ENCODE results near the gene DEF6. TPM values are rescaled to one million over a fixed set of nuclear protein-coding genes. Genes with fewer than 3 reads are reported as not detected.

The DEF6 gene
- total RNA-seq, 1 experiment from 2014 or later, result 37.3 TPM

- Histone ChIP-seq H2AFZ (ENCODE audit: low read length) (no peak overlapping the region), H3K9me3 (ENCODE audit: low read length) (no peaks in the 10 kb centered on the region), H3K4me2 (ENCODE audit: low read length) (no peak overlapping the region), H3K27me3 (ENCODE audit: low read length) (no peaks in the 10 kb centered on the region), H3K4me1 (ENCODE audit: insufficient read depth, low read length) (peaks cover 12% of the 10 kb centered on the region; the same call in 1 of the 2 replicates), H3K79me2 (ENCODE audit: low read length) (peaks cover 57% of the 10 kb centered on the region), H3K36me3 (ENCODE audit: low read depth, low read length) (peaks cover 22% of the 10 kb centered on the region), H3K9me2 (replicated peaks; ENCODE audit: low read length) (no peaks in the 10 kb centered on the region), H3K4me3 (ENCODE audit: low read length) (no peak overlapping the region), H3F3A (ENCODE audit: low read length, unreplicated experiment) (no peaks in the 10 kb centered on the region), H4K20me1 (ENCODE audit: low read length) (no peaks in the 10 kb centered on the region), H3K27ac (ENCODE audit: low read length) (peak overlapping the region; percentile 44), H3K9ac (ENCODE audit: low read length) (no peak overlapping the region)
- TF ChIP-seq EZH2phosphoT487 (IDR thresholded peaks at IDR 0.05; ENCODE audit: borderline replicate concordance, low read length) (no peak), EZH2 (IDR thresholded peaks at IDR 0.05; ENCODE audit: low read length, unreplicated experiment) (no peak), CTCF (conservative IDR thresholded peaks at IDR 0.05; ENCODE audit: low read depth, low read length) (no peak)
- ChIA-PET POLR2A (ENCODE audit: unreplicated experiment) (no interaction called here), CTCF (no interaction called here)
- no TSS peak for BruUV-seq (replicated peaks)
- intact Hi-C loops (cut with micrococcal nuclease), result no loop called here
- ATAC-seq (peak; percentile 31; the same call in 1 of the 2 replicates), DNase-seq (peak; percentile 35)
Observed at GRCh38 chr6:35360349-35361138, 62.9 kb downstream of the DEF6 start.

GRCh38 chr6:35362200-35362599 is 64.6 kb downstream of the DEF6 start:
- Histone ChIP-seq H3K9ac (ENCODE audit: low read length) (no peak overlapping the region), H3K27ac (ENCODE audit: low read length) (no peak overlapping the region), H3K9me2 (replicated peaks; ENCODE audit: low read length) (no peaks in the 10 kb centered on the region), H3K4me2 (ENCODE audit: low read length) (no peak overlapping the region), H3K36me3 (ENCODE audit: low read depth, low read length) (peaks cover 9% of the 10 kb centered on the region), H3F3A (ENCODE audit: low read length, unreplicated experiment) (no peaks in the 10 kb centered on the region), H2AFZ (ENCODE audit: low read length) (no peak overlapping the region), H3K9me3 (ENCODE audit: low read length) (no peaks in the 10 kb centered on the region), H3K4me1 (ENCODE audit: insufficient read depth, low read length) (peaks cover 15% of the 10 kb centered on the region; the same call in 1 of the 2 replicates), H3K4me3 (ENCODE audit: low read length) (no peak overlapping the region), H4K20me1 (ENCODE audit: low read length) (no peaks in the 10 kb centered on the region), H3K27me3 (ENCODE audit: low read length) (no peaks in the 10 kb centered on the region), H3K79me2 (ENCODE audit: low read length) (peaks cover 64% of the 10 kb centered on the region)
- CTCF ChIA-PET, result no interaction called here
- POLR2A ChIA-PET (ENCODE audit: unreplicated experiment), result no interaction called here
- intact Hi-C loops (cut with micrococcal nuclease), result no loop called here
- TF ChIP-seq EZH2 (IDR thresholded peaks at IDR 0.05; ENCODE audit: low read length, unreplicated experiment) (no peak), CTCF (conservative IDR thresholded peaks at IDR 0.05; ENCODE audit: low read depth, low read length) (no peak), EZH2phosphoT487 (IDR thresholded peaks at IDR 0.05; ENCODE audit: borderline replicate concordance, low read length) (no peak)
- no TSS peak for BruUV-seq (replicated peaks)
- DNase-seq, result no peak
- no peak for ATAC-seq

DNA sequence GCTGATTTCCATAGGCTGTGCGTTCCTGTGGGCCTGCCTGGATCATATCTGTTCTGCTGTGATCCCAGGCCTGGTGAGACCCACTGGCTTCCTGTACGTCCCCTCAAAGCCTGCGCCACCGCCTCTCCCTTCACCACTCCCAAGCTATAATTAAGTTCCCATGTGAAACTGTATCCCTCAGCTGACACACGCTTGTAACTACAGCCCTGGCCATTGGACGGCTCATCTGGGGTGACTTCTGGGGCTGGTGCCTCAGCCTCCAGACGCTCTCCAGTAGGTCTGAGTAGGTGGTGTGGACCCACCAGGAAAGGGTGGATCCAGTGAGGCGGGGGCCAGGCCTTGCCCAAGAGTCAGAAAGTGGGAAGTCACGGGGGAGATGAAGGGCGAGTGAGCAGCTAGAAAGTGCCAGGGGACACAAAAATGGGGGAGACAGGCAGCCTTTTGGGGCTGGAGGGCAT is 65.7 kb downstream of the DEF6 start:
- ATAC-seq (no peak), DNase-seq (no peak)
- no peak overlapping the region for H3K4me3 ChIP-seq (ENCODE audit: low read length)
- H3K4me2 ChIP-seq (ENCODE audit: low read length), result no peak overlapping the region
- no peak overlapping the region for H3K9ac ChIP-seq (ENCODE audit: low read length)
- no TSS peak for BruUV-seq (replicated peaks)
- peaks cover 6% of the 10 kb centered on the region; the same call in 1 of the 2 replicates for H3K36me3 ChIP-seq (ENCODE audit: low read depth, low read length)
- ChIA-PET CTCF (no interaction called here), POLR2A (ENCODE audit: unreplicated experiment) (no interaction called here)
- TF ChIP-seq CTCF (conservative IDR thresholded peaks at IDR 0.05; ENCODE audit: low read depth, low read length) (no peak), EZH2phosphoT487 (IDR thresholded peaks at IDR 0.05; ENCODE audit: borderline replicate concordance, low read length) (no peak), EZH2 (IDR thresholded peaks at IDR 0.05; ENCODE audit: low read length, unreplicated experiment) (no peak)
- no peaks in the 10 kb centered on the region for H4K20me1 ChIP-seq (ENCODE audit: low read length)
- H3K4me1 ChIP-seq (ENCODE audit: insufficient read depth, low read length), result peaks cover 21% of the 10 kb centered on the region
- H3K9me2 ChIP-seq (replicated peaks; ENCODE audit: low read length), result no peaks in the 10 kb centered on the region
- H3K9me3 ChIP-seq (ENCODE audit: low read length), result no peaks in the 10 kb centered on the region
- no peaks in the 10 kb centered on the region for H3K27me3 ChIP-seq (ENCODE audit: low read length)
- peaks cover 68% of the 10 kb centered on the region for H3K79me2 ChIP-seq (ENCODE audit: low read length)
- no peak overlapping the region for H2AFZ ChIP-seq (ENCODE audit: low read length)
- intact Hi-C loops (cut with micrococcal nuclease), result no loop called here
- no peaks in the 10 kb centered on the region for H3F3A ChIP-seq (ENCODE audit: low read length, unreplicated experiment)
- H3K27ac ChIP-seq (ENCODE audit: low read length), result no peak overlapping the region

Data from PC-3 (cell line).